Esophagus muscularis mucosa (tissue), 4 donors: Measurements from ENCODE around the gene PRND. TPM values are rescaled to one million over a fixed set of nuclear protein-coding genes. Genes with fewer than 3 reads are reported as not detected.
"Not testable (repeated sequence)": the region's sequence is repeated elsewhere in the genome, so short reads cannot be mapped to it uniquely, and the experiment has no call there.

ENCODE experiments used
- DNase-seq: peaks from one replicate; pipeline ENCODE4 v3.0.0-alpha.2; 2017; ENCODE audit errors: extremely low spot score
- H3K27ac ChIP-seq, 4 donors: fragments of 200-600 bp; sonication (generic); replicated peaks in 1 of 4; 1 replicate in 3 of 4; 2 replicates in 1 of 4; pipeline ENCODE4 v1.5.1; 2016 to 2019; ENCODE audit warnings: mild to moderate bottlenecking in 1 of 4
- H3K27me3 ChIP-seq, 4 donors: fragments of 200-600 bp; sonication (generic); one replicate each; pipeline versions ENCODE4 v1.5.1 to v1.6.0; 2016 to 2019
- H3K36me3 ChIP-seq, 4 donors: fragments of 200-600 bp; sonication (generic); one replicate each; pipeline ENCODE4 v1.5.1; 2016 to 2019
- H3K4me1 ChIP-seq, 4 donors: fragments of 200-600 bp; sonication (generic); one replicate each; pipeline ENCODE4 v1.5.1; 2016 to 2019
- H3K4me3 ChIP-seq, 4 donors: fragments of 200-600 bp; sonication (generic); 1 replicate in 2 of 4; 2 replicates in 2 of 4; pipeline ENCODE4 v1.5.1; 2016 to 2019; ENCODE audit warnings: mild to moderate bottlenecking in 4 of 4, moderate library complexity in 1 of 4
- H3K9me3 ChIP-seq, 4 donors: fragments of 200-600 bp; sonication (generic); 1 replicate in 3 of 4; 2 replicates in 1 of 4; pipeline ENCODE4 v1.5.1; 2016 to 2019
- EP300 ChIP-seq: sonication (generic); formaldehyde crosslinking; IDR thresholded peaks from one replicate; pipeline ENCODE4 v1.6.1; 2017; ENCODE audit warnings: antibody characterized with exemption
- POLR2A ChIP-seq: fragments of 450-650 bp; IDR thresholded peaks from one replicate; pipeline ENCODE4 v1.6.1; 2017; ENCODE audit warnings: antibody characterized with exemption, moderate library complexity, mild to moderate bottlenecking, low read depth
- POLR2AphosphoS5 ChIP-seq, 2 donors: sonication (generic); formaldehyde crosslinking; IDR thresholded peaks; one replicate each; pipeline ENCODE4 v1.6.1; 2017; ENCODE audit warnings: antibody characterized with exemption in 2 of 2
- WGBS: methylation state at CpG from one replicate; pipeline ENCODE4 v1.1.5; 2018; 5-methylcytosine and 5-hydroxymethylcytosine counted together
- intact Hi-C: fragments of 100-400 bp; cut with DNase I; formaldehyde crosslinking; loops from one replicate; pipeline ENCODE4 v1.15.1; 2023
- total RNA-seq, 4 donors: library from RNA; depleted of rRNA; stranded (reverse); fragments of >200 nt; gene quantifications; one replicate each; pipeline versions ENCODE4 v1.1.0 to v1.2.1, GENCODE V29; 2016
- TF ChIP-seq, protein P1 (sequence below), 3 experiments: fragments of 200-600 bp in 2 of 3; fragments of 450-650 bp in 1 of 3; sonication (generic) in 2 of 3; IDR thresholded peaks; one replicate each; pipeline ENCODE4 v1.5.1; 2017 to 2019; ENCODE audit warnings: antibody characterized with exemption in 3 of 3, mild to moderate bottlenecking in 2 of 3, moderate library complexity in 1 of 3

PRND gene
- total RNA-seq, 4 donors from 2014 or later, result not detected

DNA sequence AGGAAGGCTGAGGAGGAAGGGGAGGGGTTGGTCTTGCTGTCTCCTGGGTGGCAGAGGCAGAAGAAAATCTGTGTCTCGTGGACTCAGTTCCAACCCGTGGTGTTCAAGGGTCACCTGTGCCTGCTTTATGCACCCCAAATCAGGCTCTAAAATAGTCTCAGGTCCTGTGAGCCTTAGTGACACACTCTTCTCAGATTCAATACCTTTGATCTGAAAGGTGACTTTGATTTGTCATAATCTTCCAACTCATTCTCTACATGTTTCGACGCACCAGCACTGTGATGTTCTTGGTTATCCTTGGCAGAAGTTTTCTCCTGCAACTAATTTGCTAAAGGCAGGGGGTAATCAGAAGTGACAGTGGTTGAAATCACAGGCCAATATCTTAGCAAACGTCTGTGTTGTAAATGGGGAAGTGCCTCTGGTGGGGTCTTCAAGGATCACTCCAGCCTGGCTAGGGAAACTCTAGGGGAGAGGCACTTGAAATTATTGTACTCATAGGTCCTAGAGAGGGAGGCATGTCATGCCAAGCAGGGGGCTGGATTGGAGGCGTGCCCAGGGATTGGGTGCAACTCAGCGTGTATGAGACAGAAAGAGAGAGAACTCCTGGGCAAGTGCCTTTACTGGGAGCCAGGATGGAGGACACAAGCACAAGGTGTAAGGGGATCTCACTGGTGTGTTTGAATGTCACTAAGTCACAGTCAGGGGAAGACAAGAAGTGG is 19.0 kb upstream of the PRND start:
- WGBS, result 78% methylated on average over 7 of the region's 7 CpGs
- Histone ChIP-seq H3K27ac (no peak overlapping the region), H3K9me3 (no peaks in the 10 kb centered on the region), H3K27me3 (no peaks in the 10 kb centered on the region), H3K4me3 (no peak overlapping the region), H3K4me1 (peaks cover 5 to 13% (median 9%) of the 10 kb centered on the region in 4 donors), H3K36me3 (peaks cover 14 to 30% (median 22%) of the 10 kb centered on the region in 4 donors)
- no peak for DNase-seq
- intact Hi-C loops, result no loop called here
- TF ChIP-seq, protein P1, sequence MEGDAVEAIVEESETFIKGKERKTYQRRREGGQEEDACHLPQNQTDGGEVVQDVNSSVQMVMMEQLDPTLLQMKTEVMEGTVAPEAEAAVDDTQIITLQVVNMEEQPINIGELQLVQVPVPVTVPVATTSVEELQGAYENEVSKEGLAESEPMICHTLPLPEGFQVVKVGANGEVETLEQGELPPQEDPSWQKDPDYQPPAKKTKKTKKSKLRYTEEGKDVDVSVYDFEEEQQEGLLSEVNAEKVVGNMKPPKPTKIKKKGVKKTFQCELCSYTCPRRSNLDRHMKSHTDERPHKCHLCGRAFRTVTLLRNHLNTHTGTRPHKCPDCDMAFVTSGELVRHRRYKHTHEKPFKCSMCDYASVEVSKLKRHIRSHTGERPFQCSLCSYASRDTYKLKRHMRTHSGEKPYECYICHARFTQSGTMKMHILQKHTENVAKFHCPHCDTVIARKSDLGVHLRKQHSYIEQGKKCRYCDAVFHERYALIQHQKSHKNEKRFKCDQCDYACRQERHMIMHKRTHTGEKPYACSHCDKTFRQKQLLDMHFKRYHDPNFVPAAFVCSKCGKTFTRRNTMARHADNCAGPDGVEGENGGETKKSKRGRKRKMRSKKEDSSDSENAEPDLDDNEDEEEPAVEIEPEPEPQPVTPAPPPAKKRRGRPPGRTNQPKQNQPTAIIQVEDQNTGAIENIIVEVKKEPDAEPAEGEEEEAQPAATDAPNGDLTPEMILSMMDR (IDR thresholded peaks at IDR 0.05), result no peak
- TF ChIP-seq POLR2AphosphoS5 (IDR thresholded peaks at IDR 0.05), result no peak

DNA sequence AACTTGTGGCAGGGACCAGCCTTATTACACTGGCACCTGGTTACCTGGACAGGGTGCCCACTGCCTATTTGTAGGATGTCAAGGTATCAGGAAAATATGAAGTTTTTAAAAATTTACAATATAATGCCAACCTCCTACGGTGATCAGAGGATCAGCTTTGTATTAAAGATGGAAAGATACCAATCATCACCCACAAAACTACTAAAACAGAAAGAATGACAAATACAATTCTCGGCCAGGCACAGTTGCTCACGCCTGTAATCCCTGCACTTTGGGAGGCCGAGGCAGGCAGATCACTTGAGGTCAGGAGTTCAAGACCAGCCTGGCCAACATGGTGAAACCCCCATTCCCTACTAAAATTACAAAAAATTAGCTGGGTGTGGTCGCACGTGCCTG is 18.4 kb upstream of the PRND start:
- no peak for DNase-seq
- H3K27me3 ChIP-seq, result no peaks in the 10 kb centered on the region
- 86% methylated on average over 6 of the region's 6 CpGs for WGBS
- peaks cover 14 to 30% (median 22%) of the 10 kb centered on the region in 4 donors for H3K36me3 ChIP-seq
- H3K27ac ChIP-seq, result no peak overlapping the region
- intact Hi-C loops, result no loop called here
- TF ChIP-seq POLR2A, result no peak
- TF ChIP-seq POLR2AphosphoS5 (IDR thresholded peaks at IDR 0.05), result no peak
- TF ChIP-seq, protein P1 (IDR thresholded peaks at IDR 0.05), result no peak
- no peak for TF ChIP-seq EP300
- peaks cover 5 to 13% (median 9%) of the 10 kb centered on the region in 4 donors for H3K4me1 ChIP-seq
- H3K4me3 ChIP-seq, result no peak overlapping the region
- H3K9me3 ChIP-seq, result no peaks in the 10 kb centered on the region

DNA sequence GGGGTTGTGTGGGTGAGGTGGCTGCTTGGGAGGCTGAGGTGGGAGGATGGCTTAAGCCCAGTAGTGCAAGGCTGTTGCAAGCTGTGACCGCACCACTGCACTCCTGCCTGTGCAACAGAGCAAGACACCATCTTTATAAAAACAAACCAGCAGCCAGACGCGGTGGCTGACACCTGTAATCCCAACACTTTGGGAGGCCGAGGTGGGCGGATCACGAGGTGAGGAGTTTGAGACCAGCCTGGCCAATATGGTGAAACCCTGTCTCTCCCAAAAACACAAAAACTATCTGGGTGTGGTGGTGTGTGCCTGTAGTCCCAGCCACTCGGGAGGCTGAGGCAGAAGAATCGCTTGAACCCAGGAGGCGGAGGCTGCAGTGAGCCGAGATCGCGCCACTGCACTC is 14.8 kb upstream of the PRND start:
- H3K27me3 ChIP-seq, intact Hi-C loops, H3K9me3 ChIP-seq, H3K36me3 ChIP-seq, H3K4me3 ChIP-seq, H3K27ac ChIP-seq, DNase-seq: not testable (repeated sequence)
- peaks cover 5 to 13% (median 9%) of the 10 kb centered on the region in 4 donors for H3K4me1 ChIP-seq
- 96% methylated on average over 12 of the region's 12 CpGs for WGBS

DNA sequence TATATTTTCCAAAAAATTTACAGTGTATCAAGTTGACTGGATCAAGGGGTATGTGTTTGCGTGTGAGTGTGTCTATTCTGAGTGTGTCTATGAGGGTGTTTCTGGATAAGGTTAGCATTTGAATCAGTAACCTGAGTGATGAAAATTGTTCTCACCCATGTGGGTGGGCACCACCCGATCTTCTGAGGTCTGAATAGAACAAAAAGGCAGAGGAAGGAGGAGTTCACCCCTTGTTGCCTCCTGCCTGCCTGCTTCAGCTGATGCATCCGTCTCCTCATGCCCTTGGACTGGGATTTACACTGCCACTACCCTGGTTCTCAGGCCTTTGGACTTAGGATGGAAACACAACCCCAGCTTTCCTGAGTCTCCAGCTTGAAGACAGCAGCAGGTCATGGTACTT is 13.7 kb upstream of the PRND start:
- WGBS, result 84% methylated on average over 3 of the region's 3 CpGs
- H3K27ac ChIP-seq, result no peak overlapping the region
- intact Hi-C loops, result no loop called here

DNA sequence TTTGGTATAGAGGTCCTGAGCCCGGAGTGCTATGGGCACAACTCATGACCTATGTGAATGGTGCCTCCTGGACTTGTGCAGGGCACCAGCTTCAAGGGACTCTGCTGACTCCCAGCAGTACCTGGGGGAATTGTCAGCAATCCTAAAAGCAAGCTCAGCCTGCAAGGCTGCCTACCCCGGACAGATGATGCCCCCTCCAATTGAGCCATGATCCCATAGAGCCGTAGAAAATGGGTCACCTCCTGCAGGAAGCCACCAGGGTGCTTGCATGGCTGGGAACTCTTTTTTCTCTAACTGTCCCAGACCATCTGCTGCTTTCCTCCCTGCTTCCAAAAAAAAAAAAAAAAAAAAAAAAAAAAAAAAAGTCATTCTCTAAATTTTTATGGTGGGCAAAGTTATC is 12.9 kb upstream of the PRND start:
- H3K4me1 ChIP-seq, result peaks cover 3 to 7% (median 5%) of the 10 kb centered on the region in 4 donors
- no peak for DNase-seq
- H3K27ac ChIP-seq, result no peak overlapping the region
- intact Hi-C loops, result no loop called here
- no peak for TF ChIP-seq POLR2A
- TF ChIP-seq, protein P1 (IDR thresholded peaks at IDR 0.05), result no peak
- no peak for TF ChIP-seq EP300
- no peak for TF ChIP-seq POLR2AphosphoS5 (IDR thresholded peaks at IDR 0.05)
- 100% methylated on average over 3 of the region's 3 CpGs for WGBS
- no peaks in the 10 kb centered on the region for H3K36me3 ChIP-seq
- H3K27me3 ChIP-seq, result no peaks in the 10 kb centered on the region
- peaks cover 0 to 4% (median 0%) of the 10 kb centered on the region in 4 donors for H3K9me3 ChIP-seq
- no peak overlapping the region for H3K4me3 ChIP-seq

More for the DNA sequence above, 13.7 kb upstream of the PRND start:
- Histone ChIP-seq H3K4me1 (peaks cover 5 to 13% (median 9%) of the 10 kb centered on the region in 4 donors), H3K36me3 (no peaks in the 10 kb centered on the region), H3K9me3 (peaks cover 0 to 4% (median 0%) of the 10 kb centered on the region in 4 donors), H3K27me3 (no peaks in the 10 kb centered on the region), H3K4me3 (no peak overlapping the region)
- DNase-seq, result no peak
- TF ChIP-seq, protein P1 (IDR thresholded peaks at IDR 0.05), result no peak
- TF ChIP-seq EP300 (no peak), POLR2AphosphoS5 (IDR thresholded peaks at IDR 0.05) (no peak), POLR2A (no peak)
